Upper lobe of right lung (tissue), 1 donor: Measurements from ENCODE around the gene BCAR3. TPM values are rescaled to one million over a fixed set of nuclear protein-coding genes. Genes with fewer than 3 reads are reported as not detected.

ENCODE experiments used
- ATAC-seq: fragments of 200-7000 bp; cut with Tn5 transposase; one replicate; pipeline ENCODE4 v1.9.1; 2020; ENCODE audit warnings: mild to moderate bottlenecking, moderate library complexity
- DNase-seq: peaks from one replicate; pipeline ENCODE4 v3.0.0-alpha.2; 2020
- H3K27ac ChIP-seq: fragments of 200-600 bp; one replicate; pipeline ENCODE4 v1.8.0; 2022
- H3K27me3 ChIP-seq: fragments of 200-600 bp; one replicate; pipeline ENCODE4 v1.8.0; 2022; ENCODE audit warnings: mild to moderate bottlenecking
- H3K36me3 ChIP-seq: fragments of 200-600 bp; one replicate; pipeline ENCODE4 v1.8.0; 2022
- H3K4me1 ChIP-seq: fragments of 200-600 bp; one replicate; pipeline ENCODE4 v1.8.0; 2022
- H3K4me3 ChIP-seq: fragments of 200-600 bp; one replicate; pipeline ENCODE4 v1.8.0; 2022; ENCODE audit warnings: mild to moderate bottlenecking
- H3K9me3 ChIP-seq: fragments of 200-600 bp; one replicate; pipeline ENCODE4 v1.8.0; 2022
- CTCF ChIP-seq: fragments of 200-600 bp; IDR thresholded peaks from one replicate; pipeline ENCODE4 v1.8.0; 2022; ENCODE audit warnings: antibody characterized with exemption
- intact Hi-C: fragments of 100-400 bp; cut with DNase I; formaldehyde crosslinking; loops from one replicate; pipeline ENCODE4 v1.11.0; 2022
- total RNA-seq: library from RNA; stranded (reverse); fragmentation: NEBNext Ultra II Directional; extraction: Animal tissue kit (Norgen Biotek cat#: 25700); gene quantifications from one replicate; pipeline ENCODE4 v1.2.1, GENCODE V29; 2021
- donor health status: DM: no; HTN: yes; CAD: no; lungs with severe emphysema.

Gene BCAR3
- total RNA-seq, 1 donor from 2014 or later = 23.5 TPM

GRCh38 chr1:93613898-93614297, 67.7 kb downstream of the BCAR3 start:
- Histone ChIP-seq H3K4me1 (peaks cover 37% of the 10 kb centered on the region), H3K36me3 (no peaks in the 10 kb centered on the region), H3K9me3 (no peaks in the 10 kb centered on the region), H3K4me3 (peak overlapping the region; percentile 39), H3K27me3 (no peaks in the 10 kb centered on the region), H3K27ac (peak overlapping the region; percentile 62)
- intact Hi-C loops = no loop called here
- no peak for DNase-seq
- TF ChIP-seq CTCF = no peak
- peak; percentile 41 for ATAC-seq

GRCh38 chr1:93612510-93612909, 69.1 kb downstream of the BCAR3 start:
- Histone ChIP-seq H3K27me3 (no peaks in the 10 kb centered on the region), H3K4me3 (no peak overlapping the region), H3K9me3 (no peaks in the 10 kb centered on the region), H3K4me1 (peaks cover 35% of the 10 kb centered on the region), H3K36me3 (no peaks in the 10 kb centered on the region), H3K27ac (no peak overlapping the region)
- intact Hi-C loops = no loop called here
- ATAC-seq = no peak
- TF ChIP-seq CTCF = no peak
- no peak for DNase-seq

GRCh38 chr1:93611668-93612067, 70.0 kb downstream of the BCAR3 start:
- no peak for TF ChIP-seq CTCF
- Histone ChIP-seq H3K4me1 (peaks cover 27% of the 10 kb centered on the region), H3K27ac (no peak overlapping the region), H3K27me3 (no peaks in the 10 kb centered on the region), H3K36me3 (no peaks in the 10 kb centered on the region), H3K9me3 (no peaks in the 10 kb centered on the region), H3K4me3 (no peak overlapping the region)
- ATAC-seq (no peak), DNase-seq (no peak)
- intact Hi-C loops = no loop called here

GRCh38 chr1:93609536-93609935, 72.1 kb downstream of the BCAR3 start:
- H3K27me3 ChIP-seq = no peaks in the 10 kb centered on the region
- peaks cover 13% of the 10 kb centered on the region for H3K4me1 ChIP-seq
- no peaks in the 10 kb centered on the region for H3K9me3 ChIP-seq
- no peak for DNase-seq
- intact Hi-C loops = no loop called here
- H3K4me3 ChIP-seq = no peak overlapping the region
- H3K36me3 ChIP-seq = no peaks in the 10 kb centered on the region
- no peak for ATAC-seq
- H3K27ac ChIP-seq = no peak overlapping the region
- no peak for TF ChIP-seq CTCF

GRCh38 chr1:93608187-93609109, 73.2 kb downstream of the BCAR3 start:
- Histone ChIP-seq H3K27me3 (no peaks in the 10 kb centered on the region), H3K4me1 (peaks cover 7% of the 10 kb centered on the region), H3K27ac (no peak overlapping the region), H3K9me3 (no peaks in the 10 kb centered on the region), H3K4me3 (no peak overlapping the region), H3K36me3 (no peaks in the 10 kb centered on the region)
- no peak for TF ChIP-seq CTCF
- ATAC-seq = peak; percentile 10
- no peak for DNase-seq
- intact Hi-C loops = no loop called here
